ENCODE measurements around the gene EML4.
"Not testable (repeated sequence)": the region's sequence is repeated elsewhere in the genome, so short reads cannot be mapped to it uniquely, and the experiment has no call there.

Gene EML4

GRCh38 chr2:42169100-42169873, at the start of gene EML4:
TSS of gene EML4 (plus strand) at chr2:42169353. CDS start at chr2:42169612, 259 bp downstream.
- DNase-seq (ENCODE audit: low spot score), result peak; percentile 97
- peak; percentile 100 for FAIRE-seq

- FAIRE-seq (no peak), DNase-seq (ENCODE audit: low spot score) (no peak)
These were observed 45.7 kb upstream of the EML4 start for GRCh38 chr2:42123426-42123825.

- no peak for FAIRE-seq
- no peak for DNase-seq (ENCODE audit: low spot score)
These were observed 45.0 kb upstream of the EML4 start for GRCh38 chr2:42124011-42124785.

- DNase-seq (ENCODE audit: low spot score) (no peak), FAIRE-seq (no peak)
These were observed 43.1 kb upstream of the EML4 start for GRCh38 chr2:42125841-42126594.

- not testable (repeated sequence) for DNase-seq (ENCODE audit: low spot score); FAIRE-seq
These were observed 42.3 kb upstream of the EML4 start for GRCh38 chr2:42126873-42127272.

- no peak for DNase-seq (ENCODE audit: low spot score)
- no peak for FAIRE-seq
These were observed 41.4 kb upstream of the EML4 start for GRCh38 chr2:42127425-42128424.

GRCh38 chr2:42128721-42129486, 40.2 kb upstream of the EML4 start:
- no peak for FAIRE-seq

GRCh38 chr2:42129487-42129852, 39.7 kb upstream of the EML4 start:
- FAIRE-seq (no peak), DNase-seq (ENCODE audit: low spot score) (no peak)

More at GRCh38 chr2:42128721-42129486, 40.2 kb upstream of the EML4 start:
- peak; percentile 72 for DNase-seq (ENCODE audit: low spot score)

GRCh38 chr2:42129947-42130346, 39.2 kb upstream of the EML4 start:
- FAIRE-seq (no peak), DNase-seq (ENCODE audit: low spot score) (no peak)

GRCh38 chr2:42130858-42131257, 38.3 kb upstream of the EML4 start:
- not testable (repeated sequence) for DNase-seq (ENCODE audit: low spot score)

GRCh38 chr2:42132191-42132965, 36.8 kb upstream of the EML4 start:
- DNase-seq (ENCODE audit: low spot score) (peak; percentile 35), FAIRE-seq (no peak)

More at GRCh38 chr2:42130858-42131257, 38.3 kb upstream of the EML4 start:
- not testable (repeated sequence) for FAIRE-seq

GRCh38 chr2:42132966-42133641, 36.0 kb upstream of the EML4 start:
- peak; percentile 68 for FAIRE-seq
- peak; percentile 93 for DNase-seq (ENCODE audit: low spot score)

- no peak for DNase-seq (ENCODE audit: low spot score)
- no peak for FAIRE-seq
These were observed 35.4 kb upstream of the EML4 start for GRCh38 chr2:42133771-42134195.

GRCh38 chr2:42134401-42134932, 34.7 kb upstream of the EML4 start:
- not testable (repeated sequence) for DNase-seq (ENCODE audit: low spot score); FAIRE-seq

GRCh38 chr2:42135381-42136312, 33.5 kb upstream of the EML4 start:
- no peak for FAIRE-seq
- DNase-seq (ENCODE audit: low spot score), result no peak

- FAIRE-seq, result no peak
- peak; percentile 27 for DNase-seq (ENCODE audit: low spot score)
These were observed 32.4 kb upstream of the EML4 start for GRCh38 chr2:42136782-42137124.

All from urothelium cell line (cell line).